Measurements from ENCODE around the gene NOL4.

- TF ChIP-seq, protein P1, sequence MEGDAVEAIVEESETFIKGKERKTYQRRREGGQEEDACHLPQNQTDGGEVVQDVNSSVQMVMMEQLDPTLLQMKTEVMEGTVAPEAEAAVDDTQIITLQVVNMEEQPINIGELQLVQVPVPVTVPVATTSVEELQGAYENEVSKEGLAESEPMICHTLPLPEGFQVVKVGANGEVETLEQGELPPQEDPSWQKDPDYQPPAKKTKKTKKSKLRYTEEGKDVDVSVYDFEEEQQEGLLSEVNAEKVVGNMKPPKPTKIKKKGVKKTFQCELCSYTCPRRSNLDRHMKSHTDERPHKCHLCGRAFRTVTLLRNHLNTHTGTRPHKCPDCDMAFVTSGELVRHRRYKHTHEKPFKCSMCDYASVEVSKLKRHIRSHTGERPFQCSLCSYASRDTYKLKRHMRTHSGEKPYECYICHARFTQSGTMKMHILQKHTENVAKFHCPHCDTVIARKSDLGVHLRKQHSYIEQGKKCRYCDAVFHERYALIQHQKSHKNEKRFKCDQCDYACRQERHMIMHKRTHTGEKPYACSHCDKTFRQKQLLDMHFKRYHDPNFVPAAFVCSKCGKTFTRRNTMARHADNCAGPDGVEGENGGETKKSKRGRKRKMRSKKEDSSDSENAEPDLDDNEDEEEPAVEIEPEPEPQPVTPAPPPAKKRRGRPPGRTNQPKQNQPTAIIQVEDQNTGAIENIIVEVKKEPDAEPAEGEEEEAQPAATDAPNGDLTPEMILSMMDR (IDR thresholded peaks at IDR 0.05 in 2 of 3, conservative IDR thresholded peaks at IDR 0.05 in 1 of 3; ENCODE audit: borderline replicate concordance in 1 of 3, insufficient read depth in 1 of 3, low read depth in 2 of 3, low read length in 2 of 3), result no peak
- TF ChIP-seq, protein P2, sequence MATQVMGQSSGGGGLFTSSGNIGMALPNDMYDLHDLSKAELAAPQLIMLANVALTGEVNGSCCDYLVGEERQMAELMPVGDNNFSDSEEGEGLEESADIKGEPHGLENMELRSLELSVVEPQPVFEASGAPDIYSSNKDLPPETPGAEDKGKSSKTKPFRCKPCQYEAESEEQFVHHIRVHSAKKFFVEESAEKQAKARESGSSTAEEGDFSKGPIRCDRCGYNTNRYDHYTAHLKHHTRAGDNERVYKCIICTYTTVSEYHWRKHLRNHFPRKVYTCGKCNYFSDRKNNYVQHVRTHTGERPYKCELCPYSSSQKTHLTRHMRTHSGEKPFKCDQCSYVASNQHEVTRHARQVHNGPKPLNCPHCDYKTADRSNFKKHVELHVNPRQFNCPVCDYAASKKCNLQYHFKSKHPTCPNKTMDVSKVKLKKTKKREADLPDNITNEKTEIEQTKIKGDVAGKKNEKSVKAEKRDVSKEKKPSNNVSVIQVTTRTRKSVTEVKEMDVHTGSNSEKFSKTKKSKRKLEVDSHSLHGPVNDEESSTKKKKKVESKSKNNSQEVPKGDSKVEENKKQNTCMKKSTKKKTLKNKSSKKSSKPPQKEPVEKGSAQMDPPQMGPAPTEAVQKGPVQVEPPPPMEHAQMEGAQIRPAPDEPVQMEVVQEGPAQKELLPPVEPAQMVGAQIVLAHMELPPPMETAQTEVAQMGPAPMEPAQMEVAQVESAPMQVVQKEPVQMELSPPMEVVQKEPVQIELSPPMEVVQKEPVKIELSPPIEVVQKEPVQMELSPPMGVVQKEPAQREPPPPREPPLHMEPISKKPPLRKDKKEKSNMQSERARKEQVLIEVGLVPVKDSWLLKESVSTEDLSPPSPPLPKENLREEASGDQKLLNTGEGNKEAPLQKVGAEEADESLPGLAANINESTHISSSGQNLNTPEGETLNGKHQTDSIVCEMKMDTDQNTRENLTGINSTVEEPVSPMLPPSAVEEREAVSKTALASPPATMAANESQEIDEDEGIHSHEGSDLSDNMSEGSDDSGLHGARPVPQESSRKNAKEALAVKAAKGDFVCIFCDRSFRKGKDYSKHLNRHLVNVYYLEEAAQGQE (IDR thresholded peaks at IDR 0.05; ENCODE audit: low read depth), result no peak
- TF ChIP-seq YY1 (IDR thresholded peaks at IDR 0.05; ENCODE audit: extremely low read depth, insufficient replicate concordance, low read depth, low read length), result no peak
- TF ChIP-seq POLR2A (IDR thresholded peaks at IDR 0.05; ENCODE audit: borderline replicate concordance, extremely low read depth, insufficient read depth, insufficient read length), result no peak
- no peak for TF ChIP-seq POLR2AphosphoS5 (IDR thresholded peaks at IDR 0.05; ENCODE audit: low read depth, low read length)
- no peak for TF ChIP-seq RAD21 (IDR thresholded peaks at IDR 0.05; ENCODE audit: low read depth)
- no peak for TF ChIP-seq EZH2 (IDR thresholded peaks at IDR 0.05)
- TF ChIP-seq, protein P3, sequence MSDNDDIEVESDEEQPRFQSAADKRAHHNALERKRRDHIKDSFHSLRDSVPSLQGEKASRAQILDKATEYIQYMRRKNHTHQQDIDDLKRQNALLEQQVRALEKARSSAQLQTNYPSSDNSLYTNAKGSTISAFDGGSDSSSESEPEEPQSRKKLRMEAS (IDR thresholded peaks at IDR 0.05), result no peak
- TF ChIP-seq EZH2phosphoT487 (IDR thresholded peaks at IDR 0.05; ENCODE audit: borderline replicate concordance), result no peak
- TF ChIP-seq, protein P4, sequence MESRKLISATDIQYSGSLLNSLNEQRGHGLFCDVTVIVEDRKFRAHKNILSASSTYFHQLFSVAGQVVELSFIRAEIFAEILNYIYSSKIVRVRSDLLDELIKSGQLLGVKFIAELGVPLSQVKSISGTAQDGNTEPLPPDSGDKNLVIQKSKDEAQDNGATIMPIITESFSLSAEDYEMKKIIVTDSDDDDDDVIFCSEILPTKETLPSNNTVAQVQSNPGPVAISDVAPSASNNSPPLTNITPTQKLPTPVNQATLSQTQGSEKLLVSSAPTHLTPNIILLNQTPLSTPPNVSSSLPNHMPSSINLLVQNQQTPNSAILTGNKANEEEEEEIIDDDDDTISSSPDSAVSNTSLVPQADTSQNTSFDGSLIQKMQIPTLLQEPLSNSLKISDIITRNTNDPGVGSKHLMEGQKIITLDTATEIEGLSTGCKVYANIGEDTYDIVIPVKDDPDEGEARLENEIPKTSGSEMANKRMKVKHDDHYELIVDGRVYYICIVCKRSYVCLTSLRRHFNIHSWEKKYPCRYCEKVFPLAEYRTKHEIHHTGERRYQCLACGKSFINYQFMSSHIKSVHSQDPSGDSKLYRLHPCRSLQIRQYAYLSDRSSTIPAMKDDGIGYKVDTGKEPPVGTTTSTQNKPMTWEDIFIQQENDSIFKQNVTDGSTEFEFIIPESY (IDR thresholded peaks at IDR 0.05; ENCODE audit: extremely low read depth, insufficient replicate concordance, low read length), result no peak
- TF ChIP-seq FOSL1 (IDR thresholded peaks at IDR 0.05; ENCODE audit: low read depth), result no peak
- no peak for TF ChIP-seq SRF (IDR thresholded peaks at IDR 0.05; ENCODE audit: low read depth)
- TF ChIP-seq CEBPB (IDR thresholded peaks at IDR 0.05; ENCODE audit: low read depth), result no peak
Measured at GRCh38 chr18:34225218-34225553, 473 bp upstream of the NOL4 start.
